IMR-90 (cell line): Measurements from ENCODE around the gene TAL2. TPM values are rescaled to one million over a fixed set of nuclear protein-coding genes. Genes with fewer than 3 reads are reported as not detected.

Experiments
- ATAC-seq: fragments of 200-7000 bp; cut with Tn5 transposase; 2 replicates; pipeline ENCODE4 v1.9.1; 2020; ENCODE audit warnings: low read depth, mild to moderate bottlenecking, moderate library complexity
- BruUV-seq: library from RNA; stranded (reverse); fragments of 400-500 nt; replicated peaks from 2 replicates; lab custom pipeline; 2021; lab: Mats Ljungman, UMichigan
- CTCF ChIA-PET: fragments of 300-600 bp; formaldehyde crosslinking; extraction: SDS; loops from one replicate; lab custom pipeline; 2021; ENCODE audit warnings: antibody characterized with exemption; lab: Yijun Ruan, JAX
- POLR2A ChIA-PET: fragments of 300-600 bp; sonication (Branson Sonifier 250); formaldehyde crosslinking; loops from one replicate; lab custom pipeline; 2022; ENCODE audit warnings: antibody characterized with exemption; ENCODE audit not compliant: unreplicated experiment; lab: Charles Lee
- DNase-seq: peaks from one replicate; pipeline ENCODE4 v3.0.0; 2013
- H2AFZ ChIP-seq: replicated peaks from 2 replicates; pipeline ENCODE3; 2013; ENCODE audit warnings: low read length, mild to moderate bottlenecking; ENCODE audit not compliant: poor library complexity
- H2AK5ac ChIP-seq: 2 replicates; pipeline ENCODE4 v1.6.1; 2013; ENCODE audit warnings: low read depth, low read length, inconsistent platforms
- H2AK9ac ChIP-seq: replicated peaks from 2 replicates; pipeline ENCODE3; 2013; ENCODE audit warnings: mild to moderate bottlenecking, low read depth, low read length, moderate library complexity; ENCODE audit not compliant: poor library complexity
- H2BK120ac ChIP-seq: 2 replicates; pipeline ENCODE4 v1.6.1; 2013; ENCODE audit warnings: low read depth, low read length, inconsistent platforms
- H2BK15ac ChIP-seq: 3 replicates; pipeline ENCODE4 v1.6.1; 2013; ENCODE audit warnings: low read depth, low read length, inconsistent platforms
- H2BK20ac ChIP-seq: 2 replicates; pipeline ENCODE4 v1.6.1; 2013; ENCODE audit warnings: low read depth, mild to moderate bottlenecking, inconsistent platforms, low read length, moderate library complexity
- H2BK5ac ChIP-seq: 2 replicates; pipeline ENCODE4 v1.6.1; 2013; ENCODE audit warnings: mild to moderate bottlenecking, low read depth, low read length, inconsistent platforms; ENCODE audit not compliant: poor library complexity, severe bottlenecking
- H3K14ac ChIP-seq: replicated peaks from 2 replicates; pipeline ENCODE4 v1.6.1; 2013; ENCODE audit warnings: low read depth, low read length, inconsistent platforms
- H3K18ac ChIP-seq: 2 replicates; pipeline ENCODE4 v1.6.1; 2013; ENCODE audit warnings: low read depth, low read length, control low read depth
- H3K23ac ChIP-seq: 2 replicates; pipeline ENCODE4 v1.6.1; 2013; ENCODE audit warnings: low read depth, low read length, inconsistent platforms
- H3K27ac ChIP-seq: 2 replicates; pipeline ENCODE4 v1.5.1; 2013; ENCODE audit warnings: mild to moderate bottlenecking, control low read depth, low read length; ENCODE audit not compliant: insufficient read depth
- H3K27me3 ChIP-seq: 2 replicates; pipeline ENCODE4 v1.6.1; 2013; ENCODE audit warnings: low read length; ENCODE audit not compliant: control insufficient read depth, insufficient read depth
- H3K36me3 ChIP-seq: 2 replicates; pipeline ENCODE4 v1.6.1; 2013; ENCODE audit warnings: low read length, mixed read lengths; ENCODE audit not compliant: control insufficient read depth, insufficient read depth
- H3K4ac ChIP-seq: 2 replicates; pipeline ENCODE4 v1.6.1; 2013; ENCODE audit warnings: low read depth, low read length, inconsistent platforms
- H3K4me1 ChIP-seq: 2 replicates; pipeline ENCODE4 v1.6.1; 2013; ENCODE audit warnings: low read length, mixed read lengths; ENCODE audit not compliant: control insufficient read depth, insufficient read depth
- H3K4me2 ChIP-seq: 2 replicates; pipeline ENCODE4 v1.6.1; 2013; ENCODE audit warnings: low read depth, mild to moderate bottlenecking, control low read depth, low read length, moderate library complexity
- H3K4me3 ChIP-seq: 2 replicates; pipeline ENCODE4 v1.5.1; 2013; ENCODE audit warnings: low read depth, mild to moderate bottlenecking, control low read depth, low read length, moderate library complexity; ENCODE audit not compliant: insufficient read depth
- H3K56ac ChIP-seq: 2 replicates; pipeline ENCODE4 v1.6.1; 2013; ENCODE audit warnings: low read length, inconsistent platforms; ENCODE audit not compliant: insufficient read depth; ENCODE audit errors: extremely low read depth
- H3K79me1 ChIP-seq, 2 experiments: 2 replicates each; pipeline ENCODE4 v1.6.1; 2013; ENCODE audit warnings: low read length in 2 of 2, inconsistent platforms in 1 of 2, low read depth in 1 of 2
- H3K9ac ChIP-seq: 2 replicates; pipeline ENCODE4 v1.6.1; 2013; ENCODE audit warnings: low read depth, low read length, control low read depth
- H3K9me1 ChIP-seq: 2 replicates; pipeline ENCODE4 v1.6.1; 2013; ENCODE audit warnings: low read length, inconsistent platforms; ENCODE audit not compliant: insufficient read depth
- H3K9me3 ChIP-seq: 2 replicates; pipeline ENCODE4 v1.6.1; 2013; ENCODE audit warnings: low read length; ENCODE audit not compliant: control insufficient read depth, insufficient read depth
- H4K20me1 ChIP-seq: 2 replicates; pipeline ENCODE4 v1.6.1; 2013; ENCODE audit warnings: low read length, inconsistent platforms; ENCODE audit not compliant: insufficient read depth
- H4K5ac ChIP-seq: 2 replicates; pipeline ENCODE4 v1.6.1; 2013; ENCODE audit warnings: mild to moderate bottlenecking, low read depth, low read length, control low read depth
- H4K8ac ChIP-seq, 2 experiments: 2 replicates each; pipeline ENCODE4 v1.6.1; 2013; ENCODE audit warnings: low read depth in 2 of 2, low read length in 2 of 2, control low read depth in 1 of 2, inconsistent platforms in 1 of 2
- H4K91ac ChIP-seq: 2 replicates; pipeline ENCODE4 v1.6.1; 2013; ENCODE audit warnings: low read depth, low read length, inconsistent platforms; ENCODE audit not compliant: insufficient read depth
- BHLHE40 ChIP-seq: fragments of 150-350 bp; IDR thresholded peaks from 2 replicates; pipeline ENCODE4 v1.6.1; 2016; ENCODE audit warnings: mild to moderate bottlenecking, low read depth, low read length
- CEBPB ChIP-seq: IDR thresholded peaks from 2 replicates; pipeline ENCODE4 v1.6.1; 2012; ENCODE audit warnings: low read depth, low read length, improper control_type of control experiment
- CHD1 ChIP-seq: IDR thresholded peaks from 2 replicates; pipeline ENCODE4 v1.6.1; 2012; ENCODE audit warnings: low read depth, low read length, improper control_type of control experiment
- CTCF ChIP-seq: conservative IDR thresholded peaks from 2 replicates; pipeline ENCODE4 v1.5.1; 2012; ENCODE audit warnings: mild to moderate bottlenecking, low read depth, low read length, improper control_type of control experiment
- ELK1 ChIP-seq: fragments of 150-350 bp; IDR thresholded peaks from 2 replicates; pipeline ENCODE4 v1.6.1; 2016; ENCODE audit warnings: low read depth, mild to moderate bottlenecking, low read length, moderate library complexity, borderline replicate concordance
- FOS ChIP-seq: fragments of 150-350 bp; IDR thresholded peaks from 2 replicates; pipeline ENCODE4 v1.6.1; 2016; ENCODE audit warnings: low read depth, low read length
- MAFK ChIP-seq: IDR thresholded peaks from 2 replicates; pipeline ENCODE4 v1.6.1; 2012; ENCODE audit warnings: low read depth, low read length, improper control_type of control experiment
- MAZ ChIP-seq: IDR thresholded peaks from 2 replicates; pipeline ENCODE4 v1.6.1; 2012; ENCODE audit warnings: low read depth, mild to moderate bottlenecking, low read length, improper control_type of control experiment, moderate library complexity, borderline replicate concordance
- MXI1 ChIP-seq: IDR thresholded peaks from 2 replicates; pipeline ENCODE4 v1.6.1; 2012; ENCODE audit warnings: low read depth, mild to moderate bottlenecking, low read length, moderate library complexity, borderline replicate concordance
- NFE2L2 ChIP-seq: fragments of 150-350 bp; IDR thresholded peaks from 2 replicates; pipeline ENCODE4 v1.6.1; 2016; ENCODE audit warnings: low read depth, mild to moderate bottlenecking, low read length
- POLR2A ChIP-seq: IDR thresholded peaks from 2 replicates; pipeline ENCODE4 v1.6.1; 2012; ENCODE audit warnings: mild to moderate bottlenecking, low read depth, low read length
- RAD21 ChIP-seq: IDR thresholded peaks from 2 replicates; pipeline ENCODE4 v1.6.1; 2012; ENCODE audit warnings: low read length, improper control_type of control experiment
- RCOR1 ChIP-seq: IDR thresholded peaks from 2 replicates; pipeline ENCODE4 v1.6.1; 2012; ENCODE audit warnings: mild to moderate bottlenecking, low read length, improper control_type of control experiment; ENCODE audit not compliant: insufficient replicate concordance
- RFX5 ChIP-seq: IDR thresholded peaks from 2 replicates; pipeline ENCODE4 v1.8.0; 2012; ENCODE audit warnings: low read depth, mild to moderate bottlenecking, low read length, moderate library complexity
- SMC3 ChIP-seq: fragments of 150-350 bp; IDR thresholded peaks from 2 replicates; pipeline ENCODE4 v1.6.1; 2016; ENCODE audit warnings: low read depth, mild to moderate bottlenecking, antibody characterized with exemption, low read length, moderate library complexity
- WGBS, 2 experiments: methylation state at CpG; one replicate each; pipeline versions ENCODE4 v1.1.5 to v1.1.7; 2013; ENCODE audit warnings: missing lambda C conversion rate in 2 of 2; ENCODE audit not compliant: insufficient read length in 1 of 2; ENCODE audit errors: extremely low coverage in 2 of 2; 5-methylcytosine and 5-hydroxymethylcytosine counted together
- dilution Hi-C: fragments of 300-500 bp; cut with HindIII; formaldehyde crosslinking; loops from one replicate; pipeline ENCODE4 v1.14.3; 2018; ENCODE audit warnings: low sequenced_read_pairs; ENCODE audit not compliant: unreplicated experiment
- in situ Hi-C: fragments of 300-500 bp; cut with MboI; formaldehyde crosslinking; loops from 3 replicates; pipeline ENCODE4 v1.14.3; 2019; ENCODE audit warnings: low sequenced_read_pairs, inconsistent platforms, mixed read lengths
- intact Hi-C: fragments of 100-400 bp; cut with micrococcal nuclease; formaldehyde crosslinking; loops from 2 replicates; pipeline ENCODE4 v1.10.0; 2022
- polyA plus RNA-seq, 3 experiments: library from polyadenylated mRNA; depleted of rRNA; stranded (reverse); fragments of >200 nt; gene quantifications; 2 replicates each; pipeline ENCODE4 v1.2.3, GENCODE V29; 2012; ENCODE audit warnings: low replicate concordance in 1 of 3
- total RNA-seq: library from RNA; depleted of rRNA; stranded (reverse); fragments of >200 nt; gene quantifications from 2 replicates; pipeline ENCODE4 v1.2.3, GENCODE V29; 2012
- TF ChIP-seq, protein P1 (sequence below): fragments of 150-350 bp; IDR thresholded peaks from 2 replicates; pipeline ENCODE4 v1.6.1; 2017; ENCODE audit warnings: mild to moderate bottlenecking, antibody characterized with exemption, low read length, low read depth

TAL2 gene
- total and polyA plus RNA-seq, 2 of the 4 experiments (the other 2 are of a cell fraction): 0.26 TPM; not detected in 1

DNA sequence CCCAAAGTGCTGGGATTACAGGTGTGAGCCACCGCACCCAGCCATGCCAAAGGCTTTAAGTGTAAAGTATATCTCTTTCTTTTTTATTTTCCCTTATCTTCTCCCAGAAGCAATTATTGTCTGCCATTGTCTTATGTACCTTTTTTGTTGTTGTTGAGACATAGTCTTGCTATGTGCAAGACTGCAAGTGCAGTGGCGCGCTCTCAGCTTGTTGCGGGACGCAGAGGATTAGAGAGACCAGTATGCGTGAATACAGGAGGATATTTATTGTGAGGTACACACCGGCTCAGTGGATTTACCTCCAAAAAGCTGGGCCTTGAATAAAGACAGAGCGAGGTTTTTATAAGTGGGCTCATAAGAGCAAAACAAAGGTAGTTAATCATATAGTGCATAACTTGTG lies 43.9 kb downstream of the TAL2 start:
- DNase-seq (no peak), ATAC-seq (no peak)
- Histone ChIP-seq H2BK20ac (no peak overlapping the region), H3K56ac (no peak overlapping the region), H3K9me3 (no peaks in the 10 kb centered on the region), H2AK9ac (no peak overlapping the region), H3K27me3 (no peaks in the 10 kb centered on the region), H4K91ac (no peak overlapping the region), H2AK5ac (no peak overlapping the region), H3K14ac (no peak overlapping the region), H3K9me1 (no peaks in the 10 kb centered on the region), H3K23ac (no peak overlapping the region), H4K20me1 (no peaks in the 10 kb centered on the region), H3K4me1 (no peaks in the 10 kb centered on the region), H3K18ac (no peak overlapping the region), H3K4me3 (no peak overlapping the region), H3K36me3 (no peaks in the 10 kb centered on the region), H3K9ac (no peak overlapping the region), H2AFZ (no peak overlapping the region), H3K4ac (no peak overlapping the region), H3K4me2 (no peak overlapping the region), H3K27ac (no peak overlapping the region), H2BK120ac (no peak overlapping the region), H4K5ac (no peak overlapping the region), H2BK5ac (no peak overlapping the region), H4K8ac (no peak overlapping the region), H2BK15ac (no peak overlapping the region), H3K79me1 (no peaks in the 10 kb centered on the region; a peak in 1 of 4 replicates)
- dilution Hi-C loops (no loop called here), intact Hi-C loops (no loop called here), in situ Hi-C loops (no loop called here)
- ChIA-PET POLR2A (no interaction called here), CTCF (no interaction called here)
- no peak for TF ChIP-seq NFE2L2
- TF ChIP-seq, protein P1, sequence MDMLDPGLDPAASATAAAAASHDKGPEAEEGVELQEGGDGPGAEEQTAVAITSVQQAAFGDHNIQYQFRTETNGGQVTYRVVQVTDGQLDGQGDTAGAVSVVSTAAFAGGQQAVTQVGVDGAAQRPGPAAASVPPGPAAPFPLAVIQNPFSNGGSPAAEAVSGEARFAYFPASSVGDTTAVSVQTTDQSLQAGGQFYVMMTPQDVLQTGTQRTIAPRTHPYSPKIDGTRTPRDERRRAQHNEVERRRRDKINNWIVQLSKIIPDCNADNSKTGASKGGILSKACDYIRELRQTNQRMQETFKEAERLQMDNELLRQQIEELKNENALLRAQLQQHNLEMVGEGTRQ: no peak
- no peak for TF ChIP-seq ELK1
- TF ChIP-seq POLR2A: no peak
- no peak for TF ChIP-seq CTCF
- no peak for TF ChIP-seq CHD1
- no peak for TF ChIP-seq RCOR1
- no peak for TF ChIP-seq RFX5
- no peak for TF ChIP-seq MAFK
- TF ChIP-seq FOS: no peak
- TF ChIP-seq SMC3: no peak
- no peak for TF ChIP-seq MAZ
- no peak for TF ChIP-seq MXI1
- TF ChIP-seq CEBPB: no peak
- no peak for TF ChIP-seq RAD21
- TF ChIP-seq BHLHE40: no peak
- WGBS, 2 experiments: 100% methylated on average over 3 of the region's 8 CpGs; no CpG with 5 or more reads in 1 of the 2 experiments
- BruUV-seq: no TSS peak
